Measurements from ENCODE around the gene KDM4B.

KDM4B gene

DNA sequence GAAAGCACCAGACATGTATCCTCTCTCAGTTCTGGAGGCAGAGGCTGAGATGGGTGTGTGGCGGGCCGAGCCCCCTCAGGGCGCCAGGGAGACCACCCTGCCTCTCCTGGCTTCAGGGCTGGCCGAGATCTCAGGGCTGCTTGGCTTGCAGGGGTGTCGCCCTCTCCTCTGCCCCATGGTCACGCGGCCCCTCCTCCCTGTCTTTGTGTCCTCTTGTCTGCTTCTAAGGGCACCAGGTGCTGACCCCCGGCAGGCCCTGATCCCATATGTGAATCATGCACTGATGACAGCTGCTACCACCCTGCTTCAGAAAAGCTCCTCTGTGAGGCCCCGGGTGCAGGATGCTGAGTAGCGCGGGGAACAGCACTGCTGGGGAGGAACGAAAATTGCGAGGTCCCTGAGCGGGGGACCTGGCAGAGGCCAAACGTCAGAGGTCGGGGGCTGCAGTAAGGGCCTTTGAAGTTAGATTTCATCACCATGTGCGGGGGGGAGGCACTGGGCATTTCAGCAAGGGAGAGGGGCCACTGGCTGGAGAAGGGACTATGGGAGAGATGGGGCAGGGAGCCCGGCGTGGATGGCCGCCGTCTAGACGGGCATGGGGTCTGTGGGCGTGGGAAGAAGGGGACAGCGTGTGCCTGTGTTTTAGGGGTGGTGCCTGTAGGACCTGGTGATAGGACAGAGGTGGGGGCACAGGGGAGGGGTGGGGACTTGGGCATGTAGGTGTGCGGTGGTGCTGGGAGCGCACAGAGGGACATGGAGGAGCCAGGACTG, 125.2 kb downstream of the KDM4B start:
- FAIRE-seq = no peak

DNA sequence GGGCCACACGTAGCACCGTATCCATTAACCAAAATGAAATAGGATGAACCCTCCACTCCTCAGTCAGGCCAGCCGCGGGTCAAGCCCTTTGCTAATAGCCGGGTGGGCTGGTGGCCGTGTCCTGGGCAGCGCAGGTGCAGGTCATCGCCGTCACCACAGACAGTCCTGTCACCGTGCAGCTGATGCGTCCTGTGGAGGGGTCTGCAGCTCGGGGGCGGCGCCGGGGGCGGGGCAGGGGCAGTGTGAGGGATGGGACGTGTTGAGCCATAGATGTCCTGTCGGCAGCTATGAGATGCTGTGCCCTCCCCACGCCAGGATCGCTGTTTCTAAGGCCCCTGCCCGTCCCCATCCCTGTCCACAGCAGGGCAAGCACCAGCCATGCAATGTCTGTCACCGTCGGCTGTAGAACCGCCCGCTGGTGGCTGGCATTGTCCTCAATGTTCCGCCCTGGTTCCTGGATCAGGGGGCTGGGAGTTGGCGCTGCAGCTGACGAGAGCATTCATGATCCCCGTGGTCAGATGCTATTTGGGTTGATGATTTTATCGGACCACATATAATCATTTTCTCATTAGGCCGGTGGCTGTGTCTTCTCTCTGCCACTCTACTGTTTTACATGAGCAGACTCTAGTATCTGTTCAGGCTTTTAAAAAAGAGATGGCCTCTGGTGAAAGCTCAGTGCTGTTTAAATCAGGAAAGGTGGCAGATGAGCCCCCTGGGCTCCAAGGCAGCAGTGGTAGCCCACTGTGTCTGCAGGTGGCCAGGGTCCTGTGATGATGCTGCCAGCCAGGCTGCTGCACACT, 126.1 kb downstream of the KDM4B start:
- no peak for FAIRE-seq

DNA sequence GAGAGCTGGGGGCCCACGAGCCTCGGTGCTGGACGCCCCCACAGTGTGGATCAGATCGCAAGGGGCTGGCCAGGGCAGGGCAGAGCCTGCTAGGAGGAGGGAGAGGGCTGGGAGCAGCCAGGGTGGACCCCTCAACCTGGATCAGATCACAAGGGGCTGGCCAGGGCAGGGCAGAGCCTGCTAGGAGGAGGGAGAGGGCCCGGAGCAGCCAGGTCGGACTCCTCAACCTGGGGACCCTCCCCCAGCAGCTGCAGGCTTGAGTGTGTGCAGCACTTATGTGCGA, 126.6 kb downstream of the KDM4B start:
- no peak for FAIRE-seq

DNA sequence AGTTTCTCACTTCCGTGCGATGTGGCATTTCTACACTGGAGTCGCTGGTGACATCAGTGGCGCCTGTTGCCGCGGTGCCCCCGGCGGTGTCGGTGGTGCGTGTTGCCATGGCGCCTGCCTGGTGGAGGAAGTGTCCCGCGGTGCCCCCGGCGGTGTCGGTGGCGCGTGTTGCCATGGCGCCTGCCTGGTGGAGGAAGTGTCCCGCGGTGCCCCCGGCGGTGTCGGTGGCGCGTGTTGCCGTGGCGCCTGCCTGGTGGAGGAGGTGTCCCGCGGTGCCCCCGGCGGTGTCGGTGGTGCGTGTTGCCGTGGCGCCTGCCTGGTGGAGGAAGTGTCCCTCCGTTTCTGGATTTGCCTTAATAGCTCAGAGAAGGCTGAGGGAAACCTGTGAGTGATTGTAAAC, 127.6 kb downstream of the KDM4B start:
- no peak for FAIRE-seq

DNA sequence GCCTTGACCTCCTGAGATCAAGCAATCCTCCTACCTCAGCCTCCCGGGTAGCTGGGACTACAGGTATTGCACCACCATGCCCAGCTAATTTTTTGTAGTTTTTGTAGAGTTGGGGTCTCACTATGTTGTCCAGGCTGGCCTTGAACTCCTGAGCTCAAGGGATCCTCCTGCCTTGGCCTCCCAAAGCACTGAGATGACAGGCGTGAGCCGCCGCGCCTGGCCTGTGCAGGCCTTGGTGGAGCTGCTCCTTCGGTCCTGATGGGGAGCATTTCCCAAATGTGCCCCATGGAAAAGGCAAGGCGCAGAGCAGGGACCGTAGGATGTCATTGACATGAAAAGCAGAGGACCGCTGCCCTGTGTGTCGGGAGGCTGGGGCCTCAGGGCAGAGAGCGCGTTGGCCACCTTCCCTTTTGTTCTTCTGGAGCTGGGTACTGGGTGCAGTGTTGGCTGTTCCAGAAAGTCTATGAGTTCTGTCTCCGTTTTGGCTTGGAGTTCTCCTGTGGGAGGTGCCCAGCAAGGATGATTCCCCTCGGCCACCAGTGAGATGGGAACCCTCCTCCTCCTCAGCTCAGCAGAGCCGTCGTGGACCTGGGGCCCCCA, 128.5 kb downstream of the KDM4B start:
- FAIRE-seq = no peak

DNA sequence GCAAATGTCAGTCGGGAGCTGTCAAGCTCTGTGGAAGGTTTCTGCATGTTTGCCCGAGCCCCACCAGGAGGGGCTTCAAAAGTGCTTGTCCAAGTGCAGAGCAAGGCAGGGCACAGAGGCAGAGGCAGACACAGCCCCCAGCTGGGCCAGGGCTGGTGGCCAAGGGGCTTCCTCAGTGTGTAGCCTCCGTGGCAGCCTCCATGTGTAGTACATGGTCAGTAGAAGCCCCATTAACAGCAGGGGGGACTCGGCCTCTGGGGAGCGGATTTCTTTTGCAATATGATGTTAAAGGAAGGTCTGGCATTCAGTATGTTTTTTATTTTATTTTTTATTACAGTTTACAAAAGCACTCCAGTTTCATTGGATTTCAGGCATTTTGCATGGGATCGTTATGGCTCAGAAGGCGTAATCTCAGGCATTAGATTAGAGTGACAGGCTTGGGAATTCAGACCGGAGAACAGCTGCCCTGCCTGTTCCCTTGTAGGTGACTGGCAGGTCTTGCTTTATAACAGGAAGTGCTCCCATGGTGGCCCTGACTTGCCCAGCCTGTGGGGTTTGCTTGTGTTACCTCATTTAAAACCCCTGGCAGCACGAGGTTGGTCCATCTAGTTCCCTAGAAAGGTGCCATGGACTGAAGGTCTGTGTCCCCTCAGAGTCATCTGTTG, 129.2 kb downstream of the KDM4B start:
- FAIRE-seq = no peak

DNA sequence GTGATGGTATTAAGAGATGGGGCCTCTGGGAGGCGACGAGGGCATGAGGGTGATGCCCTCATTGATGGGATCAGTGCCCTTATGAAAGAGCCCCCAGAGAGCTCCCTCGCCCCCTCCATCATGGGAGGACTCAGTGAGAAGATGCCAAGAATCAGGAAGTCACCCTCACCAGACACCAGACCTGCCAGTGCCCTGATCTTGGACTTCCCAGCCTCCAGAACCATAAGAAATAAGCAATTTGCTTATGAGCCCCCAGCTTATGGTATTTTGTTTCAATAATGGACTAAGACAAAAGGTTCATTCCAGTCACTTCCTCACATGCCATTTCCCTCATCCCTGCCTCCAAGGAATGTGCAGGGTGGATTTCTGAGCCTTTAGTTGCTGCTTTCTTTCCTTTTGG, 129.7 kb downstream of the KDM4B start:
- FAIRE-seq = no peak

DNA sequence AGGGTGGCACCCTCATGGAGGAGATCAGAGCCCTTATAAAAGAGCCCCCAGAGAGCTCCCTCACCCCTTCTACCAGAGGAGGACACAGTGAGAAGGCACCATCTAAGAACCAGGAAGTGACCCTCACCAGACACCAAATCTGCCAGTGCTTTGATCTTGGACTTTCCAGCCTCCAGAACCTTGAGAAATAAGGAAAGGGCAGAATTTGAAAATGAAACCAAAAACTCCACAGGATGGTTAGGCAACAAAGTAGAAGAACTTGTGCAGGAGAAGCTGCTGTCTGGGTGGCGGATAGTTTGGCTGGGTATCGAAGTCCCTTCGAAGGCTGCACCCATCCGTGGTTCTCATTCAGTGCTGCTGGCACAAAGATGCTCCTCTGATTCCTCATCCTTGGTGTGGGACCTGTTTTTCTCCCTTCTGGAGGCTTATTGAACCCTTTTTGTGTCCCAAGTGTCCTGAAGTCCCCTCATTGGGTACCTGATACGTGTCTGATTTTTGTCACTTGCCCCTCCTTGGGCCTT, 130.8 kb downstream of the KDM4B start:
- FAIRE-seq = no peak

DNA sequence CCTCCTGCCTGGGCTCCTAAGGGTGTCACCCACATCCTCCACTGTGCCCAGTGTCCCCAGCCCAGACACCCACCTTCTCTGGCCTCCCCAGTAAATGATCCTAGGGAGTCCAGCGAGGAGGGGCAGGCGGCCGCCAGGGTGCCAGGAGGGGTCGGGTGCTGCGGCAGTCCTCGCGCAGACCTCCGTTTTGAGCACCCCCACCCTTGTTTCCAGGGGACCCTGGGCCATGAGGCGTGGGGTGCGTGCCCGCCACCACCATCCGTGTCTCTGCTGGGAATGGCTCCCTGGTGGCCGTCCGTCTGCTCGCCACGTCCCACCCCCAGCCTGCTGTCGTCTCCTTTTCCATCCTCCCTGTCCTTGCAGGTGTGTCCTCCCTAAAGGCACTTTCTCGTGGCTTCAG, 133.0 kb downstream of the KDM4B start:
- no peak for FAIRE-seq

DNA sequence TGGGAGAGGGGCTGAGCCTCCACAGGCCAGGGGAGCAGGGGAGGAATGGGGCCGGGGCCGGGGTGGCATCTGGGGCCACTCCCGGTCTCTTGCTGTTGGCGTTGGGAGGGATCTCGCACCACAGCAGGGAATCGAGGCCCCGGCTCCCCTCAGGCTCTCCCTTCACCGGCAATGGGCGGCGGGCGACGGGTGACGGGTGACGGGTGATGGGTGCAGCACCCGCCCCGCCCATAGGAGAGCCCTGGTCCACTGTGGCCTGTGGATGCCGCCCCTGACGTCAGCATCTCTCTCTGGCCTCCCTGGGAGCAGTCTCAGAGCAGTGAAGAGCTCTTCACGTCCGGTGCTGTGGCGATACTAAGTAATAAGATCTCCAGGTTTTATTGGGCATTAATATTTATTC, 133.6 kb downstream of the KDM4B start:
- FAIRE-seq = no peak

DNA sequence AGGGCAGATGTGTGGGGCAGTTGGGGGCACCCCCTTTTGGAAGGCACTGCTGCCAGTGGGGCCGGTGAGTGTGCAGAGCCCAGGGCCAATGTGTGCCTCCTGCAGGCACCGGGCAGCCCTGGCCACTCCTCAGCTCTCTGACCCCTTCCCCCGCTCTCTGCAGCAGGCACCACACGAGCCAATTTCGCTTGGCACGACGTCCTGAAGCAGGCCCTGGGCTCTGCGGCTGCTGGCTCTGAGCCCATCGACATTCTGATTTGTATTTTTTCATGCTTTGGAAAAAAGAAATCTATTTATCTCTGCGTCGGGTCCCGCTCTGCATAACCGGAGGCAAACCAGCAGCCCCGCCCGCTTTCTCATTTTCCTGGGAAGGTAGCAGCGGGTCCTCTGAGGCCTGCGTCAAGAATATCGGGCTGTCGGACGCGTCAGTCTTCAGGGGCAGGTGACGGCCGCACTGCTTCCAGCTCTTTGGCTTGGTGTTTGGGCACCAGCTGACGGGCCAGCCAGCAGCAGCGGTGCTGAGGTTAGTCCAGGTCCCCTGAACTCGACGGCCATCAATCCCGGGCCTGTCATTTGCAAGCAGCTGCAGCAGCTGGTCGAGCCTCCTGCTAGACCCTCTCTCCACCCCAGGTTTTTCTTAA, 134.3 kb downstream of the KDM4B start:
- no peak for FAIRE-seq

DNA sequence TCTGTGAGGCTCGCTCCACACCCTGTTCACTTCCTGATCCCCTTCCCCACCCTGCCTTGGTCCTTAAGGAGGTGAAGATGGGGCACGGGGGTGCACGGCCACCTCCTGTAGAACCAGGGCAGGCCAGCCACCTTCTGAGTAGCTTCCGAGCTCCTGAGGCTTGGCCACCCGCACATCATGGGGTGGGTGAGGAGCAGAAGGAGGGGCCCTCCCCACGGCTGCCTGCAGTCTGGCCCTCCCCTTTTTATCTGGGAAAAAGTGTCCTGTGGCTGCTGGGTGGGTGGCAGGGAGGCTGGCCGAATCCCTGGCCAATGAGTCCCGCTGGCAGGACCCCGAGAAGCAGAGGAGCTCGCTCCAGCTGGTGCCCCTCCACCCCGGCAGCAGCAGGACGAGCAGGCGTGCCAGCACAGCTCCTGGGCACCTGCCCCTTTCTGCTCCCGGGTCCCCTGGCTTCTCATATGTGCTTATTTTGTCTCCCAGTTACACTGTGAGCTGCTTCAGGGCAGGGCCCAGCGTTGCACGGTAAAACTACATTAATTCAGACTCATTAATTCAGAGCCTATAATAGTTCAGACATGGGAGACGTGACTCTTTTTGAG, 135.0 kb downstream of the KDM4B start:
- no peak for FAIRE-seq

DNA sequence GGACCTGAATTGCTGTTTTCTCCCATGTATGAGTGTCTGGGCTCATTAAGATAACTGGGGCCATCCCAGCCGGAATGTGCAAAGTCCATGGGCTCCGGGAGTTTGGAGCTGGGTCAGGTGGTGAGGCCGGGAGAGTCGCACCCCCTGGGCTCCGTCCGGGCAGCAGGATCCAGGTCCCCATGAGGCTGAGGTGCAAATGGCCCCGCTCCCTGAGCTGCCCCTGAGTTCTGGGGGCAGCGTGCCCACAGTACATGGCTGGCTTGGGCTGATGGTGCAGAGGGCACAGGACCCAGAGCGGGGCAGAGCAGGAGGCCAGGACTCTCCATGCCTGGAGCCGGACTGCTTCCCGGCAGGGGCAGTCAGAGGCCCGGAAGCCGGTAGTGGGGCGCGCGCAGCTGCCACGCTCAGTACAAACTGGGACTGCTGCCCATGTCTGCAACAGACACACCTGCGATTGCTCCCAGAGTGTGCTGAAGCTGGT, 136.0 kb downstream of the KDM4B start:
- FAIRE-seq = no peak

DNA sequence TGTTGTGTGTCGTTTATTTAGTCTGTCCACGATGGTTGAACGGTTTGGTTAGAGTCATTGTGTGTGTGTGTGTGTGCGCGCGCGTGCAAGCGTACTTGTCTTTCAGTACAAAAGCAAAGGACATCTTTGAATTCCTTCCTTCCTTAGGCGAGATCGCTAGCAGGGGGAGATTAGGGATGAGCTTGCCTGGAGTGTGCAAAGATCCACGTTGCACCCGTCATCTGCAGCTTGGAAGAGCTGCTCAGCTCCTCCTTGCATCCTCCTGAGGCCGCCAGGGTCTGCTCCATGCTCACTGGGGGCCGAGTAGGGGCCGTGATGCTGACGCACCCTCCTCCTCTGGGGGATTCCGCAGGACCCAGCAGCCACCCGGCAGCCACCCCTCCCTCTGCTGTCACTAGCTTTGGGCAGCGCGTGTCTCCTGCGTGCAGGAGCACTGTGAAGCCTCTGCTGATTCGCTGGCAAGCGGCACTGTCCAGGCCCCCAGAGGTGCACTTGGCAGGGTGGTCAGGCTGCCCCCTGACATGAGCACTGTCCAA, 137.3 kb downstream of the KDM4B start:
- FAIRE-seq = no peak

DNA sequence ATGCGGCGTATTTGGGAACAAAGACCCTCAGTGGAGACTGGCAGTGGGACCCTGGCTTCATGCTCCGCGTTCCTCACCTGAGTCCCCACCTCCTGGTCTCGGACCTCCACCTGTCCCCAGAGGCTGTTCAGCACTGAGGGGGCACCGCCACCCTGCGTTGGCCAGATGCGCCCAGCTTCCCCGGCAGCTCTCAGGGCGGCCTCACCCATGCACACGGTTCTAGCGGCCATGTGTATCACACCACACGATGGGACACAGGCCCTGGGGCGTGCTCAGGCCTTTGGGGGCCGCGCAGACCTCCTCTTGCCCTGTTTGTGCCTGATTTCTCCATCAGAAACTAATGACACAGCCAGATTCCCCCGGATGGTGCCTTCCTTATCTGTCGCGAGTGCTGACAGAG, 138.1 kb downstream of the KDM4B start:
- FAIRE-seq = no peak

DNA sequence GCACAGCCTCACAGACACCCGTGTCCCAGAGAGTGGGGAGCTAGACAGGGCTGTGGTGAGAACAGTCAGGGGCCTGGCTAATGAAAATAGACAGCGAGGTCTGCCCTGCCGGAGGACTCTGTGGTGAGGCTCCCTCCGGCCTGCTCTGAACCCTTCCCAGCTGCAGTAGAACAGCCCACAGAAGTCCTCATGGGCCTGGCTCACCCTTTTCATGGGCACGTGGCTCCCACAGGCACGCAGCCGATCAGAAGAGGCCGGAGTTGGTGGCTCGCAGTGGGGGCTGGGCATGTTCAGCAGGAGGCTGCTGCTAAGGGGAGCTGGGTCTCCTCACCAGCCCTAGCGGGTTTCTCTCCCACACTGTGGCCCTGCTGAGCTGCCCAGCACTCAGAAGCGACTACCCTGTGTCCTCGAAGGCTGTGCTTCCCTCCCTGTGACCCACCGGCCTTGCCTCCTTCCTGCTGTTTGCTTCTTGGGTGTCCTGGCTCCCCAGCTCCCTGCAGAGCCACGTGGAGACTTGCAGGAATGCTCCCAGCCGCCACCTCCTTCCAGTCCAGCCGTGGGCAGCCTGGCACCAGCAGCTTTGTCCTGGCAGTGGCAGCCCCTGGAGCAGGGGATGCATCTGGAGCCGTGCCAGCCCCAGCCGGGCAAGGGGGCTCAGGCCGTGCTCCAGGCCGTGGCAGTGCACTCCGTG, 138.7 kb downstream of the KDM4B start:
- no peak for FAIRE-seq

DNA sequence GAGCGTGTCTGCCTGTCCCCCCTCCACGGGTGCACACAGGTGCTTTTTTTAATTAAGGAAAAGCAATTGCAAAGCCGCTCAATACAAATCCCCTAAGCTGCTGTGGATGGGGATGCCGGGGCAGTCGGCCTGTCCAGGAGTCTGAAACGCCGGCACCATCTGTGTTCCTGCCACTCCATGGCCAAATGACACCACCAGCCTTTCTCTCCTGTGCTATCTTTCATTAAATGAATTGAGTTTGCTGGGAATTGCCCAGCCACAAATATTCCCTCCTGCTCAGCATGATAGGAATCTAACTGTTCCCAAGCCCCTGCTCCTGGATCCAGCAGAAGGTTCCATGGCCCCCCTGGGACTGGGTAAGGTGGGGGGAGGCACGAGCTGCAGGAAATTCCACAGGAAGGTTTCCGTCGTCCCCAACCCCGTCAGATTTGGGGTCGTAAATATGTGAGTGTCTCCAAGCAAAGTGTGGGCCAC, 139.2 kb downstream of the KDM4B start:
- FAIRE-seq = no peak

DNA sequence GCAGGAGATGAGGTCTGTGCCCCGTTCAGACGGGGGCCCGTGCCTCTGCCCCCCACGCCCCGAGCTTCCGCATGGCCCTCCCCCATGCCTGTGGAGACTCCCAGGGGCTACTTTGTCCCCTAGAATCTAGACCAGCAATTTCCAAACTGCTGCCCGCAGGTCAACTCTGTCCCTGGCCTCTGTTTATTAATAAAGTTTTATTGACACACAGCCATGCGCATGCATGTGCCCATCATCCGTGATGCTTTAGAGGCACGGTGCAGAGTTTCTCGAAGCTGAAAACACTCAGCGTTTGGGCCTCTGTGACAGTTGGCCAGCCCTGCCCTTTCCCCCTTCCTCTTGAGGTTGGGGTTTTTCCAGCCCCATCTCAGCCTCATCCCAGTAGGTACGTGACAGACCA, 140.0 kb downstream of the KDM4B start:
- no peak for FAIRE-seq

DNA sequence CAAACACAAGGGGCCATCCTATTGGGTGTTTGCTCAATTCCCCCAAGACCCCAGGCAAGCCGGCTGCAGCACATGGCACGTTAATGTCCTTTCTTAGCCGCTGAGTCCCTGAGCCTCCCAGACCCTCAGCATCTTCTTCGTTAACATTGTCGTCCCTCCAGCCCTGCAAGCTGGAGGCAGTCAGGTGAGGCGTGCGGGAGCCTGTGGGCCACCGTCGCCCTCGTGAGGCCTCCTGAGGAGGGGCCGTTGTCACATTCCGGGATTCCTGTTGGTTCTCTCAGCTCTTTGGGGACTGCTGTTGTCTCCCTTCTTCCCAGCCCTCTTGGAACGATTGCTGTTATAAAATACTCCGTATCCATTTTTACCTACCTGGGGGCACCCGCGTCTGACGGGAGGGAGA, 140.6 kb downstream of the KDM4B start:
- no peak for FAIRE-seq

DNA sequence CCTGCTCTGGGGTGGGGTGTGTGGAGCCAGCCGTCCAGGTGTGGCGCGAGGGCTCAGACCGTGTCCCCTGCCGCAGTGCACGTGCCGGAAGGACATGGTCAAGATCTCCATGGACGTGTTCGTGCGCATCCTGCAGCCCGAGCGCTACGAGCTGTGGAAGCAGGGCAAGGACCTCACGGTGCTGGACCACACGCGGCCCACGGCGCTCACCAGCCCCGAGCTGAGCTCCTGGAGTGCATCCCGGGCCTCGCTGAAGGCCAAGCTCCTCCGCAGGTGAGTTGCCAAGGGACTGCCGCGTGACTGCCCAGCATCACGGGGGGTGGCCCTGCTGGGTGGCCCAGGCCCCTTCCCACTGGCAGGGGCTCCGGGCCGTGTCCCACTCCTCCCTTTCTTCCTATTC, 141.6 kb downstream of the KDM4B start:
- no peak for FAIRE-seq

DNA sequence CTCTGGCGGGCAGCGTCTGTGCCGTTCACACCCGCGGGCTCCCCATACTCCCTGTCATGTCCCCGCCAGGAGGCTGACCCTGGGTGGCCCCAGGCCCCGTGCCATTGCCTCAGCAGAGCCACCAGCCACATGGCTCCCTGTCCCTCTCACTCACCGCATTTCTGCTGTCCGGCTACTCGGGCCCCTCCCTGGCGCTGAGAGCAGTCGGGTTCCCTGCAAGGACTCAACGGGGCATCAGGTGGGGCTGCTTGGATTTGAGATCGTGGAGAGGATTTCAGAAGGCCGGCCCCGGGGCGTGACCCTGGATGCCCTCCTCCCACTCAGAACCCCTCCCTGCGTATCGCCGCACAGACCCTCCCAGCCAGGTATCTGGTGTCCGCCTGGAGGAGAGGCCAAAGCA, 142.1 kb downstream of the KDM4B start:
- no peak for FAIRE-seq
